ENCODE measurements around the gene YY2.
"Not testable (repeated sequence)": the region's sequence is repeated elsewhere in the genome, so short reads cannot be mapped to it uniquely, and the experiment has no call there.

The YY2 gene

DNA sequence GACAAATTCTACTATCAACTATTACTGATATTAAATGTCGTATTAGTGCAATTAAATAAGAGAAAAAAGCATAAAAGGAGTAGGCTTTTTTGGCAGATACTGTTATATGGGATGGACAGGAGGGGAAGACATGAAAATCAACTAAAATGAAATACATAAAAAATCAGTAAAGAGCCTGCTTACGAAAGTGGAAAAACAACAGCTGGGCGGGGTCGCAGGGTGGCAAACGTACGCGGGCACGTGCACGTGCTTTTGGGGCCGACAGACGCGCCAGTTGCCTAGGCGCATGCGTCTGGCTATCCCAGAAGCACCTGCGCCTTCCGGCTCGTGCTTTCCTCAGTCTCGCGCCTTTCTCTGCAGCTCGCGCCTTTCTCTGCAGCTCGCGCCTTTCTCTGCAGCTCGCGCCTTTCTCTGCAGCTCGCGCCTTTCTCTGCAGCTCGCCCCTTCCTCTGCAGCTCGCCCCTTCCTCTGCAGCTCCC lies at the start of gene YY2:
TSS of gene YY2 (plus strand) at position 51 of the 479 bp plus-strand sequence. CDS start 498 bp downstream, outside the sequence.
- DNase-seq (ENCODE audit: low spot score): no peak

DNA sequence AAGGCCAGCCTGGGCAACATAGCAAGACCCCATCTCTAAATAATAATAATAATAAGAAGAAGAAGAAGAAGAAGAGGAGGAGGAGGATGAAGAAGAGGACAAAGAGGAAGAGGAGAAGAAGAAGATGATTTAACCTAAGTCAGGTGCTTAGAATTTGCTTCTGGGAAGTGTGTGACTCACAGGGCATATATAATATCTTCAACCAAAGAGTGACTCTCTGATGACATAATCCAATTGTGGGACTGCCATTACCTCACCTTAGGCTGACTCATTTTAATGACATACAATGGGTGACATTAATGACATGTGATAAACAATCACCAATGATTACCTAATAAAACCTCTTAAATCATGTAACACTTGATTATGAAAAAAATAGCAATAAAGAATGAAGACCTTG lies 49.1 kb upstream of the YY2 start:
- peak; percentile 4 for DNase-seq (ENCODE audit: low spot score)

- DNase-seq (ENCODE audit: low spot score): no peak
Measured at GRCh38 chrX:21811832-21812231, 44.0 kb upstream of the YY2 start.

DNA sequence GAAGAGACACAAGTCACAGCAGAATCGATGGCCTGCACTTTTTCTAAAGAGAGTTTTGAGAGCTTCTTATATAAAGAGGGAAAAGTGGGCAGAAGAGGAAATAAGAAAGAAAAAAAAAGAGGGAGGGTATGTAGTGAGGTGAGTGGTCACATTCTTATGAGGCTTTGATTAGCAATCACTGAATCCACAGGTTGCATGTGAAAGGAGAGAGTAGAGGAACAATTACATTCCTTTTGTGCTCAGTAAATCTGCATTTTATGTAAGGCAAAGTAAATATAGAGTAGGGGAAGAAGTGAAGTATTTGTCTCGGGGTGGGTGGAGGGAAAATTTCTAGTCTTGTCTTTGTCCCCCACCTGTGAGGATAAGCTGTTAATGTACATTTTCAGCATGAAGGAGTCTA lies 43.2 kb upstream of the YY2 start:
- DNase-seq (ENCODE audit: low spot score): no peak

GRCh38 chrX:21813612-21814368 lies 42.0 kb upstream of the YY2 start:
- DNase-seq (ENCODE audit: low spot score): no peak

DNA sequence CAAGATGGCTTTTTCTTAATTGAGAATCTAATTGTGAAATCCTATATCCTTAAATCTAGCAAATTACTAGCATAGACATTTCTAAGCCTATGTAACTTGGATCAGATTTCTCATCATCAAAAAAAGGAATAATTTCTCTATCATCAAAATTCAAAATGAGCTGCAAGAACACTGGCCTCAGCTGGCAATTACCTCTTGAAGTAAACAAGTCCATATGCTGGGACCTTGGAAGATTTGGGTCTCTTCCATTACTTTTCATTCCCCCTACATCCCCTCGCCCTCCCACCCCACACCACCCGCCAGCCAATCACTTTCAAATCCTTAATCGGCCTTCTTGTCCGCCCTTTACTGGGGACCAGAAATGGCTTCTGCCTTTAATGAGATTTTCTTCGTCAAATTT lies 39.7 kb upstream of the YY2 start:
- DNase-seq (ENCODE audit: low spot score): no peak

- DNase-seq (ENCODE audit: low spot score): not testable (repeated sequence)
Measured at GRCh38 chrX:21820170-21820569, 35.6 kb upstream of the YY2 start.

DNA sequence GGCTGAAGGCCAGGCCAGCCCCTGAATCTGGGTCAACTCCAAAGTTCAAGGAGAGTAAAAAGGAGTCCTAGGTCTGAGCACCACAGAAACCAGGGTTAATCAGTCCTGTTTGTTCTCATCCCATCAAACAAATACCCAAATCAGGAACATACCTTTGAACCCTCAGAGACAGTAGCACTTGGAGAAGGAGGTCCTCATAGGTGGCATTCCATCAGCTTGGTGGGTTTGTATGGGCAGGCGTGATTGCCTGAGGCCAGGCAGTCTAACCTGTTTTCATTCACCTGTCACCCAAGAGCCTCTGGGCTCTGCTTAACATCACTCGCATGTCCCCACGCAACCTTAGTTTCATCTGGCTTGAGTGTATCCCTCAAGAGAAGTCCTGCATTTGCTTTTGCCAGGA lies 33.9 kb upstream of the YY2 start:
- DNase-seq (ENCODE audit: low spot score): no peak

GRCh38 chrX:21831496-21831895 lies 24.3 kb upstream of the YY2 start:
- DNase-seq (ENCODE audit: low spot score): no peak

GRCh38 chrX:21837056-21837455 lies 18.7 kb upstream of the YY2 start:
- DNase-seq (ENCODE audit: low spot score): no peak

- no peak for DNase-seq (ENCODE audit: low spot score)
Measured at GRCh38 chrX:21838937-21839333, 16.9 kb upstream of the YY2 start.

DNA sequence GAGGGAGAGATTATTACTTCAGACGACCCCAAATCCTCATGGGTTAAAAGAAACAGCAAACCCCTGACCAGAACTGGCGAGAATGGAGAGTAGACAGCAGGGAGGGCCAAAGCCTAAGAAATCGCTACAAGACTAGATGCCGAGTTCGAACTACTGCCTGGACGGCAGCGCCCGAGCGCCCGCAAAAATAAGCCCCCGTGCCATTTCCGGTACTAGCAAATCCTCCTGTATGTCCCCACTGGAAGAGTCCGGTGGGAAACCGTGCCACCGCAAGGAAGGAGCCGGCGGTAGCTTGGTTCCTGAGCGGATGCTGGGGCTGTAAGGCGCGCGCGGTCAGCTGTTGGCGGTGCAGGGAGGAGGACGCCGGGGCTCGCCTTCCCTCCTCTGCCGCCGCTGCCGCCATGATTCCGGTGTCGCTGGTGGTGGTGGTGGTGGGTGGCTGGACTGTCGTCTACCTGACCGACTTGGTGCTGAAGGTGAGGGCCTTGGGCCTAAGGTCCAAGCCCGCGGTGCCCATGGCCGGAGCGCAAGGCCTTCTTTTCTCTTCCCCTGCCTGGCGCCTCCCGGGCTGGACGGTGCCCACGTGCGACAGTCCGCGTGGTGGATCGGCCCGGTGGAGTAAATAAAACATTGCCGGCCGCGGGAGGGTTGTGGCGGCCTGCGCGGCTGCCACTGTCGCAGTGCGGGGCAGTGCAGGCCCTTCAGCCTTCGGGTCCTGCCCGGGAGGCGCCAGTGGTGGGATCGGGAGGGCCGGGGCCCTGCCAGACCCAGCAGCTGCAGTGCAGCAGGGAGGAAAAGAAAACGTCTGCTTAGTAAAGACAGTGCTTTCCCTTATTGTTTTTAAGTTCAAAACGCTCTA lies 16.2 kb upstream of the YY2 start, which contains the start of gene MBTPS2:
TSS of gene MBTPS2 (plus strand) at position 284 of the 859 bp plus-strand sequence. CDS start at position 402, 118 bp downstream.
- peak; percentile 47 for DNase-seq (ENCODE audit: low spot score)

GRCh38 chrX:21840193-21840545 lies 15.6 kb upstream of the YY2 start:
- peak; percentile 3 for DNase-seq (ENCODE audit: low spot score)

GRCh38 chrX:21843179-21843578 lies 12.6 kb upstream of the YY2 start:
- no peak for DNase-seq (ENCODE audit: low spot score)

GRCh38 chrX:21845096-21845495 lies 10.7 kb upstream of the YY2 start:
- DNase-seq (ENCODE audit: low spot score): no peak

DNA sequence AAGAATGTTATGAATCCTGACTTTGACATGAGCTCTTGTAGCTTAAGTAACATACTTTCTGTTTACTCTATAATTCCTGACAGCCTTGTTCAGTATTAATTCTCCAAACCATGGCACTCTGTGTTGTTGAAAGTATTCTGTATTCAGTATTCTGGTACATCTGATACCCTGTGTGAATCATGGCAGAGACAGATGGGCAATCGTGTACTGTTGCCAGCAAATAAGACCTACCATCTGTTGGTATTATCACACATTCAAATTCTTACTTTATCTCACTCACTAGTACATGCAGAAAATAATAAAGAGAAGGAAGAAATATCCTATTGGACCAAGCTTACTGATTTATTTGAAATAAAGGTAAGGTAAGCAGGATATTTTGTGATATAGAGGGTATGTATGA lies 8.4 kb upstream of the YY2 start:
- DNase-seq (ENCODE audit: low spot score): no peak

GRCh38 chrX:21853578-21853977 lies 2.2 kb upstream of the YY2 start:
- no peak for DNase-seq (ENCODE audit: low spot score)

- DNase-seq (ENCODE audit: low spot score): no peak
Measured at GRCh38 chrX:21856504-21856903, 717 bp downstream of the YY2 start.

- no peak for DNase-seq (ENCODE audit: low spot score)
Measured at GRCh38 chrX:21863241-21863640, 7.5 kb downstream of the YY2 start.

GRCh38 chrX:21865436-21865835 lies 9.6 kb downstream of the YY2 start:
- DNase-seq (ENCODE audit: low spot score): no peak

DNA sequence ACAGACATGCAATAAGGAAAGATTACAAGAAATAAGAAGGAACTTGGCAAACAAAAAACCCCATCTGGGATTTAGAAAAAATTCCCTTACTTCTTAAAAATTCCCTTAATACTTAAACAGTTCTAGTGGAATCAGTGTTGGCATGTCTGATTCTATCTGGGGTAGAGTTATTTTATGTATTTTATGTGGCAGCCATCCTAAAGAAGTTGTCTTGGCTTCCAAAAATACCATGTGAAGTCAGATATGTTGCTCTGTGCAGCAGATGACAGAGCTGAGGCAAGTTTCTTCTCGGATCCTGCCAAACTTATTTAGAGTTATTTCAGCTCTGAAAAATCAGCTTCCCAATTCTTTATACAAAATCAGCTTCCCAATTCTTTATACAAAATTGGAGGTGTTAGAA lies 14.7 kb downstream of the YY2 start:
- no peak for DNase-seq (ENCODE audit: low spot score)

- no peak for DNase-seq (ENCODE audit: low spot score)
Measured at GRCh38 chrX:21873063-21873775, 17.4 kb downstream of the YY2 start.
